Choroid plexus epithelial cell (primary cell): ENCODE results near the gene RMC1.
"Not testable (repeated sequence)": the region's sequence is repeated elsewhere in the genome, so short reads cannot be mapped to it uniquely, and the experiment has no call there.

Source experiments
- DNase-seq: peaks from one replicate; pipeline ENCODE4 v3.0.0-alpha.2; 2010; ENCODE audit warnings: low read depth
- H3K4me3 ChIP-seq: 2 replicates; pipeline ENCODE4 v1.5.1; 2011; ENCODE audit warnings: low read depth, mild to moderate bottlenecking, control low read depth, low read length, moderate library complexity
- TF ChIP-seq, protein P1 (sequence below): conservative IDR thresholded peaks from 2 replicates; pipeline ENCODE4 v1.5.1; 2011; ENCODE audit warnings: low read depth, mild to moderate bottlenecking, control low read depth, inconsistent platforms, low read length, moderate library complexity

The RMC1 gene

DNA sequence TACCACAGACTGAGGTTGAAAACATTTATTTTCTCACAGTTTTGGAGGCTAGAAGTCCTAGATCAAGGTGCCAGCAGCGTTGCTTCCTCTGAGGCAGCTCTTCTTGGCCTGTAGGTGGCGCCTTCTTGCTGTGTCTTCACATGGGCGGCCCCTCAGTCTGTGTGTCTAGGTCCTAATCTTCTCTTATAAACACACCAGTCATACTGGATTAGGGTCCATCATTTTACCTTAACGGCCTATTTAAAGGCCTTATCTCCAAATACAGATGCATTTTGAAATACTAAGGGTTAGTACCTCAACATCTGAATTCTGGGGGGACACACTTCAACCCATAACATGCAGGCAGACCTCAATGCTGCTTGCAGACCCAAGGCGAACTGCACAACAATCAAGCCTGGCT lies 4.4 kb upstream of the RMC1 start:
- TF ChIP-seq, protein P1, sequence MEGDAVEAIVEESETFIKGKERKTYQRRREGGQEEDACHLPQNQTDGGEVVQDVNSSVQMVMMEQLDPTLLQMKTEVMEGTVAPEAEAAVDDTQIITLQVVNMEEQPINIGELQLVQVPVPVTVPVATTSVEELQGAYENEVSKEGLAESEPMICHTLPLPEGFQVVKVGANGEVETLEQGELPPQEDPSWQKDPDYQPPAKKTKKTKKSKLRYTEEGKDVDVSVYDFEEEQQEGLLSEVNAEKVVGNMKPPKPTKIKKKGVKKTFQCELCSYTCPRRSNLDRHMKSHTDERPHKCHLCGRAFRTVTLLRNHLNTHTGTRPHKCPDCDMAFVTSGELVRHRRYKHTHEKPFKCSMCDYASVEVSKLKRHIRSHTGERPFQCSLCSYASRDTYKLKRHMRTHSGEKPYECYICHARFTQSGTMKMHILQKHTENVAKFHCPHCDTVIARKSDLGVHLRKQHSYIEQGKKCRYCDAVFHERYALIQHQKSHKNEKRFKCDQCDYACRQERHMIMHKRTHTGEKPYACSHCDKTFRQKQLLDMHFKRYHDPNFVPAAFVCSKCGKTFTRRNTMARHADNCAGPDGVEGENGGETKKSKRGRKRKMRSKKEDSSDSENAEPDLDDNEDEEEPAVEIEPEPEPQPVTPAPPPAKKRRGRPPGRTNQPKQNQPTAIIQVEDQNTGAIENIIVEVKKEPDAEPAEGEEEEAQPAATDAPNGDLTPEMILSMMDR = peak; percentile 98
- H3K4me3 ChIP-seq = no peak overlapping the region
- DNase-seq = peak; percentile 90

DNA sequence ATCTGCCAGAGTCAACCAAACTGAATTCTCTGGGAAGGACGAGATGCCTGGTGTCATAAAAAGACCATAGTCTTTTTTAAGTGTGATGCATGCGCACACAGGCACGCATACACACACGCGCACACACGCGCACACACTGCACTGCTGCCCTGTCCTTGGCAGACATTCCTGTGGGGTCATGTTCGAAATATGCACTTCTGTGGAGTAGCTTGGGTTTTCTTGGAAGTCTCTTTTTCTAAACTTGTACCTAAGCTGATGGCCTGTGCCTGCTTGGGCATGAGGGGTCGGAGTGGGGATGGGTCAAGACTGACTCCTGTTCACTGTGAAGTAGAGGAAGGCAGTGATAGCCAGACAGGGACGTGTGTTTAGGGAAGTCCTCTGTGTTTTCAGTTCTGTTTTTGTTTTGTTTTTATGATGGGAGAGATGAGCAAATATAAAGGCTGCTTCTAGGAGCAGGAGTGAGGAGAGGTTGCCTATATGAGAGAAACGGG lies 4.0 kb upstream of the RMC1 start:
- H3K4me3 ChIP-seq = no peak overlapping the region
- TF ChIP-seq, protein P1 = no peak
- DNase-seq = no peak

DNA sequence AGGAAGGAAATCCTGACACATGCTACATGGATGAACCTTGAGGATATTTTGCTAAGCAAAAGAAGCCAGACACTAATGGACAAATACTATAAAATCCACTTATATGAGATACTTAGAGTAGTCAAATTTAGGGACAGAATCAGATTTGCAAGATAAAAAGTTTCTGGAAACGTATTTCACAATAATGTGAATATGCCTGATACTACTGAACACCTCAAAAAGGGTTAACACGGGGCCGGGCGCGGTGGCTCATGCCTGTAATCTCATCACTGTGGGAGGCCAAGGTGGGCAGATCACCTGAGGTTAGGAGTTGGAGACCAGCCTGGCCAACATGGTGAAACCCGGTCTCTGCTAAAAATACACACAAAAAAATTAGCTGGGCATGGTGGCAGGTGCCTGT lies 1.7 kb upstream of the RMC1 start:
- TF ChIP-seq, protein P1 = no peak
- no peak for DNase-seq
- no peak overlapping the region for H3K4me3 ChIP-seq

DNA sequence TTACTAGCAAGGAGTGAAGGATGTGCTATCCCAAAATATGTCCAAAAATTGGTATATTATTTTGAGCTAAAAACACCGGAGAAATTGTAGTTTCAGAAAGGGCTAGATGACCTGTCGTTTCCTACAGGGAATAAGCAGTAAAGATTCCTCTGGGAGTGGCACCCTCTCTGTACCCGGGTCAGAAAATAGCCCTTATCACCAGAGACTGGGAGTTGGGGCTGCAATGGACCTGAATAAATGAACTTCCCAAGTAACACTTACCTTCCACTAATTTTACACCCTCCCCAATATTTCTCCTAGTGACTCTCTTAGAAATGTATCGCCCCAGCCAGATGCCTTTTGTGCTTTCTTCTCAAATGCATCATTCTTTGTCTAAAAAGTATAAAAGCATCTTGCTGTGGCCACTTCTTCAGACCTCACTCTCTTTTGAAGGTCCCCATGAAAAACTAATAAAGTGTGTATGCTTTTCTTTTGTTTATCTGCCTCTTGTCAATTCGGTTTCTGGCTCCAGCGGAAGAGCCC lies 734 bp upstream of the RMC1 start:
- no peak for DNase-seq
- H3K4me3 ChIP-seq = peak overlapping the region; percentile 78
- TF ChIP-seq, protein P1 = no peak

DNA sequence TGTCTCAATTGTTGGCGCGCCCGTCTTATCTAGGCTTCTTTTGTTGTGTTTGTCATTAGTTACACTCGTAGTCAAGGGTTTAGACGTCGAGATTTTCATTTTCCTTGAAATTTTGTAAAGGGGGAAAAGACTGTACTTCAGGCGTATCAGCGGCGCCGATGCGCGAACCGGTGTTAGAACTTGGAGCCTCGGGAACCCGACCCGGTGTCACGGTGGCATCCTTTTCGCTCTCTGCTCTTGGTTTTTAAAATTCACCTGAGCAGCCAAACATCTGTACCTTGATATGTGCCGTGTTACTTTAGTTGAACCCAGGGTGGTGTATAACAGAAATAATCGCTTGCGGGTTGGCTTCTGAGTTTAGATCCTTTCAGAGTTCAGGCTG lies 643 bp downstream of the RMC1 start:
- no peak for DNase-seq
- TF ChIP-seq, protein P1 = no peak
- H3K4me3 ChIP-seq = peak overlapping the region; percentile 71

DNA sequence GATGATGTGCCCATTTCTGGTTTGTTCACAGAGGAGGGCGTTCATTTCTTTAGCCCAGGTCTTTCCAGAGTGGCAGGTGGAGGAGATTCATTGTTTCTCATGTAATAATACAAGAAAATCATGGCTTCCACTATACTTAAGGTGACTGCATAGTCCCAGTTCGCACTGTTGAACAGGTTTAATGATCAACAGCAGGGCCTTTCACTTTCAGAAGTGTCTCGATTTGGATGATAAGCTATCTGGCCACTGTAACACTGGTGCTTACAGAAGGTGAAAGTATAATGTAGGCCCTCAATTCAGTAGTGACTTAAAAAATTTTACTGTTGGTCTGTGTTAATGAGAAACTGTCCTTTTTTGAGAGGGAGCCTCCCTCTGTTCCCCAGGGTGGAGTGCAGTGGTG lies 1.4 kb downstream of the RMC1 start:
- no peak for DNase-seq
- TF ChIP-seq, protein P1 = no peak
- no peak overlapping the region for H3K4me3 ChIP-seq

DNA sequence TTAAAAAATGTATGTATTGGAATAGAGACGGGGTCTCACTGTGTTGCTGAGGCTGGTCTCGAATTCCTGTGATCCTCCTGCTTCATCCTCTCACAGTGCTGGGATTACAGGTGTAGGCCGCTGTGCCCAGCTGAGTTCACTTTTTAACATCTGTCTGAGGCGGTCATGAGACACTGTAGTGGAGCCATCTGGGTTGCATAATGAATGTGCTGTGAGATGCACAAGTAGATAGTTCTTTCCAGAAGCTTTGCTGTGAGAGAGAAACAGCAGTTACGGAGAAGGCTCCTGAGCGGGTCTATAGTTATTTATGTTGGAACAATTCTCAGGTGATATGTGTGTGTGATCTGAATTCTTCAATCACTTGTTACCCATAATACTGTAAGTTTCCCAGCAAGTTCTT lies 3.1 kb downstream of the RMC1 start:
- TF ChIP-seq, protein P1 = no peak
- no peak for DNase-seq
- no peak overlapping the region for H3K4me3 ChIP-seq

DNA sequence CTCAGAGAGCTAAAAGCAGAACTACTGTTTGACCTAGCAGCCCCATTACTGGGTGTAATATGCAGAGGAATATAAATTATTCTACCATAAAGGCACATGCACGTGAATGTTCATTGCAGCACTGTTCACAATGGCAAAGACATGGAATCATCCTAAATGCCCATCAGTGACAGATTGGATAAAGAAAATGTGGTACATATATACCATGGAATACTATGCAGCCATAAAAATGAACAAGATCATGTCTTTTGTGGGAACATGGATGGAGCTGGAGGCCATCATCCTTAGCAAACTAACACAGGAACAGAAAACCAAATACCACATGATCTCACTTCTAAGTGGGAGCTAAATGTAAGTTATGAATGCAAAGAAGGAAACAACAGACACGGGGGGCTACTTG lies 7.6 kb downstream of the RMC1 start:
- DNase-seq, H3K4me3 ChIP-seq: not testable (repeated sequence)

DNA sequence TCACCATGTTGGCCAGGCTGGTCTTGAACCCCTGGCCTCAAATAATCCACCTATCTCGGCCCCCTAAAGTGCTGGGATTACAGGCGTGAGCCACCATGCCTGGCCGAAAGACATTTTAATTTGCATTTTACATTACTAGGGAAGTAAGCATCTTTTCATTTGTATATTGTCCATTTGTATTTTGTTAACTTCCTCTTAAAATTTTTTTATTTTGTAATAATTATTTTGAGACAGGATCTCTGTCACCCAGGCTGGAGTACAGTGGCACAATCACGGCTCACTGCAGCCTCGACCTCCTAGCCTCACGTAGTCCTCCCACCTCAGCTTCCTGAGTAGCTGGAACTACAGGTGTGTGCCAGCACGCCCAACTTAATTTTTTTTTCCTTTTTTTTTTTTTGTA lies 8.9 kb downstream of the RMC1 start:
- DNase-seq, H3K4me3 ChIP-seq: not testable (repeated sequence)
